NOMO-1 treated with dmso at 0.1 percent for 144 hours (cell line): ENCODE data around the gene UBE2G2.
A peak's percentile ranks its signal among the peaks of the same experiment; 100 is the strongest.

ENCODE experiments used
- DNase-seq: peaks from one replicate; lab custom pipeline; 2025; ENCODE audit not compliant: unreplicated experiment; lab: John Stamatoyannopoulos, UW

The UBE2G2 gene

GRCh38 chr21:44732263-44732662, 69.4 kb downstream of the UBE2G2 start:
- DNase-seq = no peak

GRCh38 chr21:44730951-44731579, 70.6 kb downstream of the UBE2G2 start:
- peak; percentile 18 for DNase-seq

DNA sequence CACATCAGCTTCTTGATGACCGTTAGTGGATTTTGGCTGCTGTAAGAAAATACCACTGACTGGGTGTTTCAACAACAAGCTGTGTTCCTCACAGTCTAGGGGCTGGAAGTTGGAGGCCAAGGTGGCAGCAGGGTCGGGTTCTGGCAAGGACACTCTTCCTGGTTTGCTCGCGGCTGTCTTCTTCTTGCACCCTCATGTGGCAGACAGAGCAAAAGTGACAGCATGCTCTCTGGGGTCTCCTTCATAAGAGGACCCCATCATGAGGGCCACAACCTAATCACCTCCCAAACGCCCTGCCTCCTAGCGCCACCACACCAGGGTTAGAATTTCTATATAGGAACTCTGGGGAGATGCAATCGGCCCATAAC, 71.6 kb downstream of the UBE2G2 start:
- no peak for DNase-seq

DNA sequence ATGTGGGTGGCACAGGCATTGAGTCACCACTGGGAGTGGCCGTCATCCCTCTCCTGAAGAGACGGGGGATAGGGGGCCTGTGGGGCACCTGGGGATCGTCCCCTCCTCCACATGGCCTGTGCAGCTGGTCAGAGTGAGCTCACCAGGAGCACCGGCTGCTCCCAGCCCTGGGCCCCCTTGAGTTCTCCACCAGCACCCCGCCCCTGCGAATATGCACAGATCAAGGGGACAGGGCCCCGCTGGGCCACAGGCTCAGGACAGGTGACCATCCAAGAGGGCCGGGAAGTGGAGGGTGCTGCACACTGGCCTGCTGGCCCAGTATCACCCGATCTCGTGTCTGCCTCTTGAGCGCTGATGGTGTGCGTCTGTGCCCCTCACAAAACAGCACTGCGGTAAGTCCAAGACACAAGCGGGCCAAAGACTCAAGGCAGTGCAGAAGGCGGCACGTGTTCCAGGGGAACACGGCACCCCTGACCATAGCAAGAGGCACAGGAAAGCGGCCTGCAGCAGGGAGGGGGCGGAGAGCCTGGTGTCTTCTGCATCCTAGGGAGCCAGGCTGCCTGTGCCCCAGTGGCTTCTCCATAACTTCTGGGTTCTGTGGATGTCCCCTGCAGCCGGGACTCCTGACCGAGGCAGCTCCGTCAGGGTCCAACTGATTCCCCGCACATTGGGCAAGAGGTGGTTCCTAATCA, 72.1 kb downstream of the UBE2G2 start:
- no peak for DNase-seq

GRCh38 chr21:44728716-44729115, 72.9 kb downstream of the UBE2G2 start:
- DNase-seq = no peak

- no peak for DNase-seq
These were observed 73.9 kb downstream of the UBE2G2 start for GRCh38 chr21:44727757-44728156.

DNA sequence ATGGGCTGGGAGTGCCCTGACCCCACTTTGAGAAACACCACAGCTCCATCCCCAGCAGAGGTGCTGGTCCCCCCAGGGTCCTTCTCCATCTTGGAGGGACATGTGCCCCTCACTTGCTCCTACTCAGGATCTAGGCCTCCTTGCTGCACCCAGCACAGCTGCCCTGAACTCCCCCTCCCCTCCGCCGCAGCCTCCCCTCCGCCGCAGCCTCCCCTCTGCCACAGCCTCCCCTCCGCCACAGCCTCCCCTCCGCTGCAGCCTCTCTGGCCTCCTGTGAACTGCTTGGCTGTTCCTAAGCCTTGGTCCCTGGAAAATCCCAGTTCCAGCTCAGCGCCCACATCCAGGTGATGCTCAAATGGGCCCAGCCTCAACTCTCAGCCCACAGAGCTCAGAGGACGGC, 74.3 kb downstream of the UBE2G2 start:
- no peak for DNase-seq

DNA sequence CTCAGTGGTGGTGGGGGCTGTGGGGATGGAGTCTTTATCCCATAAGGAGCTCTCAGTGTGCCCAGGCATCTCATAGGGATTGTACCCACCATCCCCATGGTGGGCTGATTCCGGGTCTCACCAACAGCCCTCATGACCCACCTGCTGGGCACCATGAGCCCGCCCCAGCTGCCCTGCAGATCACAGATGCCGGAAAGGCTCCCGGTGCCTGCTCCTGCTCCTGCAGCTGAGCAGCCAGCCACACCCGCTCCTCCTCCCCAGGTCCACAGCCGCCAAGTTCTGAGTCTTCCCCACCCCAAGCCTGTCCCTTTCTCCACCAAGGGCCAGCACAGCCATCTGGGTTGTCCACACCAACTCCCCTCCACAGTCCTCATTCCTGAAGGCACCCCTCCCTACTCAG, 74.8 kb downstream of the UBE2G2 start:
- DNase-seq = no peak

GRCh38 chr21:44724926-44725325, 76.7 kb downstream of the UBE2G2 start:
- DNase-seq = no peak

DNA sequence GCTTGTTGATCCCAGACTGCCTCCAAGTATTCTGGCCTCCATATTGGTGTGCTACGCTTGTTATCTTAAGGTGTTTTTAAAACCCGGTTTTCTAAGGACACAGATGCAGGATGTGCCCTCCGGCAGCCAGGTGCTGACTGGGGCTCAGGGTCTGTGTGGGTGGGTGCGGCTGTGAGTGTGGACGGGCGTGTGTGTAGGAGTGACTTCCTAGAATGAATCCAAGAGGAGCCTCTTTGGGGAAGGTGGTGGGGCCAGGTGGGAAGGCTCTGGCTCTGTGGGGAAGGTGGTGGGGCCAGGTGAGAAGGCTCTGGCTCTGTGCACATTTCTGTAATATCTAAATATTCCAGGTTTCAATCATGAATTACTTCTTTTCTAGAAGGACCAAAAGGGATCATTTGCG, 77.4 kb downstream of the UBE2G2 start:
- no peak for DNase-seq

DNA sequence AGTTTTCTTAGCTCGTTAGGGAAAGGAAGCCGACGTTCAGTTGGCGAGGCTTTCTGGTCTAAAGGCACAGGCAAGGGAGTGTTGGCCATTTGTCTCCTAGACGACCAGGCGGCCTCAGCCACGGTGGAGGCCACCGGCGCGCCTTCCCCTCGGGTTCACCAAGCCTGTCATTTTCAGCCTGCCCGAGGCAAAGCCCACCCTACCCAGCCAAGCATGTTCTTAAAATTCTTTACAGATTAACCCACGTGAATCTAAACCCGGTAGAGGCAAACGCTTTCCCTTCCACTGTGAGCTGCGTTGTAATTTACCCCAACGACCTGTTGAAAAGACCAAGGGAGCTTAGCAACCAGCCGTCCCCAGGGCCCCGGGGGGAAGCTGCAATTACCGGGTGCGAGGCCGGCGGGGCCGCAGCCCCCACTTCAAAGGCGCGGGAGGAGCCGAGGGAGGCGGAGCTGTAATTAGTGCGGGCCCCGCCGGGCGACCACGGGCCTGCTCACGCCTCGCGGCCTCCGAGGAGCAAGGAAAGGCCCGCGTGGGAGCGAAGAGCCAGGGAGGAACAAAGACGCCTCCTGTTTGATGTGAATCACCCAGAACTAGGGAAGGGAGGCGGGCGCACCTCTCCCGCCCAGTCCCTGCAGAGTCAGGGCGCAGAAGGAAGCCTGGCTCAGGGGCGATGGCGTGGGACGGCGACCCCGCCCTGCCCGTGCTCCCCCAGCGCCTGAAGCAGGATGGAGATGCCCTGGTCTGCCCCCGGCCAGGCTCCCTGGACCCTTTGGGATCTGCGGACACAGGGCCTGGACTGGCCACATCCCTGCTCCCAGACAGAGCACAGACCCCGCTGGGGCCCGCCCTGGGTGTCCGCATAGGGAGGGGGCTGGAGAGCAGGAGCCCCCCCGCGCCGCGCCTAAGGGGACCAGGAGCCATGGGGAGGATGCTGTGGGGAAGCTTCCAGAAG, 78.2 kb downstream of the UBE2G2 start:
- DNase-seq = no peak

GRCh38 chr21:44722731-44723130, 78.9 kb downstream of the UBE2G2 start:
- no peak for DNase-seq

DNA sequence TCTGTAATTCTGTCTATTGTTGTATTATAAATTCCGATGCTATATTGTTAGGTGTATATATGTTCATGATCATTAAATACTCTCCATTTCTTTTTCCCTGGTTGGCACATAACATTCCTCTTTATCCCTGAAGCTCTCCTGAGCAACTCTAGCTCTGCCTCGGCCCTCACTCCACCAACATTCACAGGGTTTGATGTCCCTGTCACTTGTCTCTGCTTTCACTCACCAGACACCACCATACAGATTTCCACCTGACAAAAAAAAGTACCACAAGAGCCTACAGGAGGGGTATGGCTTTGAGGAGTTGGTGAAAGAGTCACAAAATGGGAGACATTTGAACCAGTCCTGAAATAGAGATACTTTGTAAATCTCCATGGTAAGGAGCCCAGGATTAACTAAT, 81.5 kb downstream of the UBE2G2 start:
- DNase-seq = no peak
